ENCODE data around the gene PMAIP1.

The PMAIP1 gene

DNA sequence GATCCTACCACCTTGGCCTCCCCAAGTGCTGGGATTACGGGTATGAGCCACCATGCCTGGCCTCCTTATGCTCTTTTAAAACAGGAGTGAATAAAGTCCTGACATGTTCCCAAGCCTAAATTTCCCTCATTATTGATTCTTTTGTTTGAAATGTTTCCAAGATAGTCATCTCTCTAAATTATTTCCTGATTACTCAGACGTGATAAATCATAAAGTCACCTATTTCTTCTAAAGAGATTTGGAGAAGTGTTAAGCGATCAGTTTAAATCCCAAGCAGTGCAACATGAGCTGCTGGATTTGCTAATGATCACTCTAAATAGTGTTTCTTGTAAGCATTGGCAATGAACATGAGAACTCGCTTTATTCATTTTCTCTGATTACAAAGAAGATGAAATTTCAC lies 51.8 kb downstream of the PMAIP1 start:
- H3K4me3 ChIP-seq (ENCODE audit: low read depth, low read length), result no peak overlapping the region

DNA sequence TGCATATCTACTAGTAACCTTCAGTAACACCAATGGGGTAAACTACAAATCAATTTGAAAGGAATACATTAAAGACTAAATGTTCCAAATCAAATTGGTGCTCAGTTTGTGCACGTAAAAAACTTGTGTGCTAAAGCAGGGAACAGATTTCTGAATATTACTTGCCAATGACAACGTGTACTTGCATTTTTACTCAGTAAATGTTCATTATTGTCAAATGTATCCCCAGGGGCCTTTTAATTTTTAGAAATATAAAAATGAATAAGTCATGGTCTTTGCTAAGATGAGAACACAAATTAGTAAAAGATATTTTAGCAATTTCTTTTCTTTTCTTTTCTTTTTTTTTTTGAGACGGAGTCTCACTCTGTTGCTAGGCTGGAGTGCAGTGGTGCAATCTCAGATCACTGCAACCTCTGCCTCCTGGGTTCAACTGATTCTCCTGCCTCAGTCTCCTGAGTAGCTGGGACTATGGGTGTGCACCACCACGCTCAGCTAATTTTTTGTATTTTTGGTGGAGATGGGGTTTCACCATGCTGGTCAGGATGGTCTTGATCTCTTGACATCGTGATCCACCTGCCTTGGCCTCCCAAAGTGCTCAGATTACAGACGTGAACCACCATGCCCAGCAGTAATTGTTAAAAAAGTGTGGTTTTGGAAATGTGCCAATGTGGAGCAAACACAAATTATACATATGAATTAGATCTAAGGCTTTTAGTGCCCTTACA lies 52.6 kb downstream of the PMAIP1 start:
- no peak overlapping the region for H3K4me3 ChIP-seq (ENCODE audit: low read depth, low read length)
